OCI-LY1 (cell line): Measurements from ENCODE around the gene MCTP1.

Experiments
- EZH2 ChIP-seq: fragments of 200-600 bp; sonication (generic), shearing (Covaris generic); IDR thresholded peaks from 2 replicates; pipeline ENCODE4 v1.8.0; 2017; ENCODE audit warnings: borderline replicate concordance, mixed run types, mild to moderate bottlenecking, antibody characterized with exemption, low read length, moderate library complexity, mixed read lengths
- TF ChIP-seq, protein P1 (sequence below): fragments of 200-600 bp; sonication (generic), shearing (Covaris generic); IDR thresholded peaks from 2 replicates; pipeline ENCODE4 v1.5.1; 2017; ENCODE audit warnings: mild to moderate bottlenecking, antibody characterized with exemption, low read length, moderate library complexity, mixed read lengths

DNA sequence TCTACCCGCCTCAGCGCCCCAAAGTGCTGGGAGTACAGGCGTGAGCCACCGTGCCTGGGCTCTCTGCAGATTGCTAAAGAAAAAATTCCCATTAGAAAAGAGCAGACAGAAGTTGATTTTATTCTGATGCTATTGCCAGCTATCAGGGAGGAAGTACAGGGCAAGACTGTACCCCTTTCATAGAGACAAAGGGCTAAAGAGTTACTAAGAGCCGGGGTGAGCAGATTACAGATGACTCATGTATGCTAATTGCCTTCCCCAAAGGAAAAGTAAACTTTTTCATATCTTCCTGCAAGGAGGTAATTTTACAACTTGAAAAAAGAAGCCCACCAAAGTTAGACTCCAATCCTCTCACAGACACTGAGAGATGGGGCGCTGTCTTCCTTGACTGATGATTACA, 42.3 kb upstream of the MCTP1 start:
- TF ChIP-seq, protein P1, sequence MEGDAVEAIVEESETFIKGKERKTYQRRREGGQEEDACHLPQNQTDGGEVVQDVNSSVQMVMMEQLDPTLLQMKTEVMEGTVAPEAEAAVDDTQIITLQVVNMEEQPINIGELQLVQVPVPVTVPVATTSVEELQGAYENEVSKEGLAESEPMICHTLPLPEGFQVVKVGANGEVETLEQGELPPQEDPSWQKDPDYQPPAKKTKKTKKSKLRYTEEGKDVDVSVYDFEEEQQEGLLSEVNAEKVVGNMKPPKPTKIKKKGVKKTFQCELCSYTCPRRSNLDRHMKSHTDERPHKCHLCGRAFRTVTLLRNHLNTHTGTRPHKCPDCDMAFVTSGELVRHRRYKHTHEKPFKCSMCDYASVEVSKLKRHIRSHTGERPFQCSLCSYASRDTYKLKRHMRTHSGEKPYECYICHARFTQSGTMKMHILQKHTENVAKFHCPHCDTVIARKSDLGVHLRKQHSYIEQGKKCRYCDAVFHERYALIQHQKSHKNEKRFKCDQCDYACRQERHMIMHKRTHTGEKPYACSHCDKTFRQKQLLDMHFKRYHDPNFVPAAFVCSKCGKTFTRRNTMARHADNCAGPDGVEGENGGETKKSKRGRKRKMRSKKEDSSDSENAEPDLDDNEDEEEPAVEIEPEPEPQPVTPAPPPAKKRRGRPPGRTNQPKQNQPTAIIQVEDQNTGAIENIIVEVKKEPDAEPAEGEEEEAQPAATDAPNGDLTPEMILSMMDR: no peak
- TF ChIP-seq EZH2: no peak
